SU-DHL-6 (cell line): ENCODE measurements around the gene MCAM.
A peak's percentile ranks its signal among the peaks of the same experiment; 100 is the strongest.

Source experiments
- H2AFZ ChIP-seq: fragments of 200-600 bp; sonication (generic); 2 replicates; pipeline ENCODE4 v1.6.1; 2014; ENCODE audit warnings: low read depth, mild to moderate bottlenecking, moderate library complexity, mixed read lengths, antibody characterized with exemption, low read length; ENCODE audit not compliant: severe bottlenecking
- H3F3A ChIP-seq: fragments of 200-600 bp; shearing (Covaris generic); 2 replicates; pipeline ENCODE4 v1.6.0; 2016; ENCODE audit warnings: antibody characterized with exemption, mild to moderate bottlenecking; ENCODE audit not compliant: insufficient read depth
- H3K27ac ChIP-seq: fragments of 200-600 bp; sonication (generic); 2 replicates; pipeline ENCODE4 v1.5.1; 2016; ENCODE audit warnings: low read depth, mild to moderate bottlenecking, low read length, moderate library complexity, mixed read lengths
- H3K27me3 ChIP-seq: fragments of 200-600 bp; sonication (generic), shearing (Covaris generic); 2 replicates; pipeline ENCODE4 v1.6.0; 2014; ENCODE audit warnings: mild to moderate bottlenecking, low read length
- H3K36me3 ChIP-seq: fragments of 200-600 bp; sonication (generic); 2 replicates; pipeline ENCODE4 v1.6.1; 2014; ENCODE audit warnings: mild to moderate bottlenecking, low read length, mixed read lengths
- H3K4me2 ChIP-seq: fragments of 300-600, 200-600 bp; shearing (Covaris generic), sonication (generic); 2 replicates; pipeline ENCODE4 v1.6.0; 2014; ENCODE audit warnings: low read length, low read depth, mild to moderate bottlenecking; ENCODE audit not compliant: poor library complexity, severe bottlenecking
- H3K4me3 ChIP-seq: fragments of 200-600 bp; sonication (generic); 2 replicates; pipeline ENCODE4 v1.5.1; 2014; ENCODE audit warnings: antibody characterized with exemption, low read length, mild to moderate bottlenecking, mixed read lengths; ENCODE audit not compliant: insufficient read depth, poor library complexity, severe bottlenecking
- H3K79me2 ChIP-seq: fragments of 200-600 bp; sonication (generic); 2 replicates; pipeline ENCODE4 v1.6.1; 2014; ENCODE audit warnings: mild to moderate bottlenecking, low read length, moderate library complexity; ENCODE audit not compliant: insufficient read depth
- H3K9ac ChIP-seq: fragments of 200-600 bp; sonication (generic); 2 replicates; pipeline ENCODE4 v1.7.0; 2014; ENCODE audit warnings: mild to moderate bottlenecking, low read length
- H3K9me2 ChIP-seq: fragments of 200-600 bp; sonication (generic); replicated peaks from 2 replicates; pipeline ENCODE4 v1.6.1; 2014; ENCODE audit warnings: low read length; ENCODE audit not compliant: insufficient read depth
- H3K9me3 ChIP-seq: fragments of 200-600 bp; sonication (generic); 2 replicates; pipeline ENCODE4 v1.6.1; 2014; ENCODE audit warnings: low read length, mixed read lengths; ENCODE audit not compliant: insufficient read depth
- H4K20me1 ChIP-seq: fragments of 200-600 bp; sonication (generic); 2 replicates; pipeline ENCODE4 v1.6.1; 2014; ENCODE audit warnings: low read depth, mild to moderate bottlenecking, antibody characterized with exemption, low read length, moderate library complexity, mixed read lengths
- CTCF ChIP-seq: fragments of 200-600 bp; sonication (generic); IDR thresholded peaks from one replicate; pipeline ENCODE4 v1.5.1; 2017; ENCODE audit warnings: antibody characterized with exemption, mild to moderate bottlenecking, low read length, moderate library complexity; ENCODE audit not compliant: insufficient read depth, poor library complexity, severe bottlenecking
- EZH2phosphoT487 ChIP-seq: fragments of 200-600 bp; sonication (generic), shearing (Covaris generic); conservative IDR thresholded peaks from 2 replicates; pipeline ENCODE4 v1.6.1; 2018; ENCODE audit warnings: mild to moderate bottlenecking, antibody characterized with exemption, low read length, moderate library complexity, mixed read lengths

Gene MCAM

GRCh38 chr11:119323532-119324033 is 6.7 kb upstream of the MCAM start:
- Histone ChIP-seq H3K27ac (no peak overlapping the region), H3F3A (peaks cover 6% of the 10 kb centered on the region; the same call in 1 of the 2 replicates), H3K27me3 (no peaks in the 10 kb centered on the region), H3K9ac (no peak overlapping the region), H3K36me3 (no peaks in the 10 kb centered on the region), H3K9me2 (no peaks in the 10 kb centered on the region), H3K4me3 (no peak overlapping the region), H2AFZ (no peak overlapping the region), H3K9me3 (no peaks in the 10 kb centered on the region), H3K79me2 (no peaks in the 10 kb centered on the region), H4K20me1 (no peaks in the 10 kb centered on the region), H3K4me2 (no peak overlapping the region)
- TF ChIP-seq CTCF (peak; percentile 74), EZH2phosphoT487 (no peak)

GRCh38 chr11:119322921-119323531 is 6.1 kb upstream of the MCAM start:
- H3K36me3 ChIP-seq = no peaks in the 10 kb centered on the region
- no peaks in the 10 kb centered on the region for H4K20me1 ChIP-seq
- H3K4me3 ChIP-seq = no peak overlapping the region
- H3K27ac ChIP-seq = no peak overlapping the region
- no peak overlapping the region for H2AFZ ChIP-seq
- H3F3A ChIP-seq = peaks cover 6% of the 10 kb centered on the region; the same call in 1 of the 2 replicates
- no peaks in the 10 kb centered on the region for H3K9me2 ChIP-seq
- no peaks in the 10 kb centered on the region for H3K9me3 ChIP-seq
- H3K4me2 ChIP-seq = no peak overlapping the region
- no peak for TF ChIP-seq CTCF
- TF ChIP-seq EZH2phosphoT487 = no peak
- no peaks in the 10 kb centered on the region for H3K27me3 ChIP-seq
- no peaks in the 10 kb centered on the region for H3K79me2 ChIP-seq
- H3K9ac ChIP-seq = no peak overlapping the region

- H3K27me3 ChIP-seq = no peaks in the 10 kb centered on the region
- H4K20me1 ChIP-seq = no peaks in the 10 kb centered on the region
- H3K27ac ChIP-seq = no peak overlapping the region
- H3K36me3 ChIP-seq = no peaks in the 10 kb centered on the region
- no peaks in the 10 kb centered on the region for H3K79me2 ChIP-seq
- H3K9ac ChIP-seq = no peak overlapping the region
- H3K9me3 ChIP-seq = no peaks in the 10 kb centered on the region
- peak overlapping the region; percentile 63 for H3K4me2 ChIP-seq
- no peak for TF ChIP-seq EZH2phosphoT487
- no peak for TF ChIP-seq CTCF
- H2AFZ ChIP-seq = no peak overlapping the region
- peaks cover 6% of the 10 kb centered on the region; the same call in 1 of the 2 replicates for H3F3A ChIP-seq
- no peak overlapping the region for H3K4me3 ChIP-seq
- H3K9me2 ChIP-seq = no peaks in the 10 kb centered on the region
Observed at GRCh38 chr11:119322360-119322739, 5.4 kb upstream of the MCAM start.
